Gastroesophageal sphincter (tissue), 4 donors: ENCODE measurements around the gene SNX8. TPM values are rescaled to one million over a fixed set of nuclear protein-coding genes. Genes with fewer than 3 reads are reported as not detected.

Experiments
- ATAC-seq: fragments of 150-250 bp; one replicate; pipeline ENCODE4 v1.9.1; 2016; ENCODE audit warnings: mild to moderate bottlenecking, moderate library complexity
- H3K27ac ChIP-seq, 4 donors: fragments of 200-600 bp; sonication (generic) in 3 of 4; 1 replicate in 3 of 4; 2 replicates in 1 of 4; pipeline ENCODE4 v1.5.1; 2016 to 2019
- H3K27me3 ChIP-seq: fragments of 200-600 bp; sonication (generic); one replicate; pipeline ENCODE4 v1.5.1; 2019
- H3K36me3 ChIP-seq, 2 donors: fragments of 200-600 bp; sonication (generic); one replicate each; pipeline ENCODE4 v1.5.1; 2019; ENCODE audit warnings: control low read depth in 1 of 2
- H3K4me1 ChIP-seq, 3 donors: fragments of 200-600 bp; sonication (generic); 1 replicate in 2 of 3; 2 replicates in 1 of 3; pipeline ENCODE4 v1.5.1; 2016 to 2019; ENCODE audit warnings: control low read depth in 2 of 3
- H3K4me3 ChIP-seq, 2 donors: fragments of 200-600 bp; sonication (generic); one replicate each; pipeline ENCODE4 v1.5.1; 2019; ENCODE audit warnings: mild to moderate bottlenecking in 1 of 2, moderate library complexity in 1 of 2
- H3K9me3 ChIP-seq, 3 donors: fragments of 200-600 bp; sonication (generic); one replicate each; pipeline ENCODE4 v1.5.1; 2017 to 2019; ENCODE audit warnings: control low read depth in 2 of 3
- EP300 ChIP-seq: sonication (generic); formaldehyde crosslinking; IDR thresholded peaks from one replicate; pipeline ENCODE4 v1.6.1; 2017; ENCODE audit warnings: antibody characterized with exemption, mild to moderate bottlenecking
- POLR2A ChIP-seq, 2 donors: fragments of 450-650 bp; IDR thresholded peaks; one replicate each; pipeline ENCODE4 v1.6.1; 2017; ENCODE audit warnings: antibody characterized with exemption in 2 of 2, mild to moderate bottlenecking in 2 of 2, moderate library complexity in 1 of 2
- POLR2AphosphoS5 ChIP-seq: sonication (generic); formaldehyde crosslinking; IDR thresholded peaks from one replicate; pipeline ENCODE4 v1.6.1; 2017; ENCODE audit warnings: antibody characterized with exemption
- WGBS, 2 donors: methylation state at CpG; one replicate each; pipeline ENCODE4 v1.1.5; 2018; ENCODE audit warnings: low coverage in 1 of 2; 5-methylcytosine and 5-hydroxymethylcytosine counted together
- total RNA-seq, 4 donors: library from RNA; depleted of rRNA; stranded (reverse); fragments of >200 nt; gene quantifications; one replicate each; pipeline ENCODE4 v1.1.0, GENCODE V29; 2016
- TF ChIP-seq, protein P1 (sequence below), 4 experiments: fragments of 200-600 bp in 2 of 4; fragments of 450-650 bp in 2 of 4; sonication (generic) in 1 of 4; IDR thresholded peaks; one replicate each; pipeline ENCODE4 v1.5.1; 2017 to 2019; ENCODE audit warnings: antibody characterized with exemption in 4 of 4, mild to moderate bottlenecking in 2 of 4, moderate library complexity in 2 of 4

Gene SNX8
- total RNA-seq, 4 donors from 2014 or later, result 8.7 to 17.8 (median 9.8) TPM

DNA sequence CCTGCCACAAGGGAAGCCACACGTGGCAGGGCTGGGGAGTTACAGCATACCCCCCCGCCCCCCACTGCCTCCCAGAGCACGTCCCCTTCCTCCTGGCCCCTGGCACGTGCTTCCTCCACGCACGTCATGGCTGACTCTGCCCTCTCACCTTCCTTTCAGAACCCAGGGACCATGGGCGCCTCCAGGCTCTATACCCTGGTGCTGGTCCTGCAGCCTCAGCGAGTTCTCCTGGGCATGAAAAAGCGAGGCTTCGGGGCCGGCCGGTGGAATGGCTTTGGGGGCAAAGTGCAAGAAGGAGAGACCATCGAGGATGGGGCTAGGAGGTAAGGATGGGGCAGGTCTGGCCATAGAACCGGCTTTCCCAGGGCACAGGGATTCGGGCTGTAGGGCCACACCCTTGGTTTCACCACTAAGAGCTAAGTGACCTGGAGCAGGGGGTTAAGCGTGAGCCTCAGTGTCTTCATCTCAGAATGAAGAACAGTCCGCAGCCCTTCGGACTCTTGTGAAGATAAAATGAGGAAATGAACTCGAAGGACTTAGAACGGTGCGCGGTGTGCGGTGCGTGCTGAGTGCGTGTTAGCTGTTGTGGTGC is 69.7 kb downstream of the SNX8 start:
- Histone ChIP-seq H3K36me3 (peaks cover 0 to 17% of the 10 kb centered on the region in 2 donors), H3K9me3 (no peaks in the 10 kb centered on the region), H3K4me1 (peaks cover 0 to 43% (median 14%) of the 10 kb centered on the region in 3 donors), H3K27ac (no peak overlapping the region), H3K4me3 (no peak overlapping the region), H3K27me3 (no peaks in the 10 kb centered on the region)
- WGBS, 2 donors, result 86% methylated on average over 11 of the region's 25 CpGs; no CpG with 5 or more reads in 1 of the 2 donors
- no peak for ATAC-seq
- no peak for TF ChIP-seq POLR2A (IDR thresholded peaks at IDR 0.05)
- no peak for TF ChIP-seq POLR2AphosphoS5
- TF ChIP-seq, protein P1, sequence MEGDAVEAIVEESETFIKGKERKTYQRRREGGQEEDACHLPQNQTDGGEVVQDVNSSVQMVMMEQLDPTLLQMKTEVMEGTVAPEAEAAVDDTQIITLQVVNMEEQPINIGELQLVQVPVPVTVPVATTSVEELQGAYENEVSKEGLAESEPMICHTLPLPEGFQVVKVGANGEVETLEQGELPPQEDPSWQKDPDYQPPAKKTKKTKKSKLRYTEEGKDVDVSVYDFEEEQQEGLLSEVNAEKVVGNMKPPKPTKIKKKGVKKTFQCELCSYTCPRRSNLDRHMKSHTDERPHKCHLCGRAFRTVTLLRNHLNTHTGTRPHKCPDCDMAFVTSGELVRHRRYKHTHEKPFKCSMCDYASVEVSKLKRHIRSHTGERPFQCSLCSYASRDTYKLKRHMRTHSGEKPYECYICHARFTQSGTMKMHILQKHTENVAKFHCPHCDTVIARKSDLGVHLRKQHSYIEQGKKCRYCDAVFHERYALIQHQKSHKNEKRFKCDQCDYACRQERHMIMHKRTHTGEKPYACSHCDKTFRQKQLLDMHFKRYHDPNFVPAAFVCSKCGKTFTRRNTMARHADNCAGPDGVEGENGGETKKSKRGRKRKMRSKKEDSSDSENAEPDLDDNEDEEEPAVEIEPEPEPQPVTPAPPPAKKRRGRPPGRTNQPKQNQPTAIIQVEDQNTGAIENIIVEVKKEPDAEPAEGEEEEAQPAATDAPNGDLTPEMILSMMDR (IDR thresholded peaks at IDR 0.05), result no peak

DNA sequence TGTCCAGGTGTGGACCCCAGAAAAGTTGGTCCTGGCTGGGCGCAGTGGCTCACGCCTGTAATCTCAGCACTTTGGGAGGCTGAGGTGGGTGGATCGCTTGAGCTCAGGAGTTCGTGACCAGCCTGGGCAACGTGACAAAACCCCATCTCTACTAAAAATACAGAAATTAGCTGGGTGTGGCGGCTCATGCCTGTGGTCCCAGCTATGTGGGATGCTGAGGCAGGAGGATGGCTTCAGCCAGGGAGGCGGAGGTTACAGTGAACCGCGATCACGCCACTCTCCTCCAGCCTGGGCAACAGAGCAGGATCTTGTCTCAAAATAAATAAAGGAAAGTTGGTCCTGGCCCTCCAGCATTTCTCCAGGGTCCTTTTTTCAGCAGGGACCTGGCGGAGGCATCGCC is 70.8 kb downstream of the SNX8 start:
- Histone ChIP-seq H3K36me3 (peaks cover 0 to 27% of the 10 kb centered on the region in 2 donors), H3K9me3 (no peaks in the 10 kb centered on the region), H3K27me3 (no peaks in the 10 kb centered on the region), H3K4me1 (peaks cover 0 to 34% (median 14%) of the 10 kb centered on the region in 3 donors), H3K27ac (no peak overlapping the region), H3K4me3 (no peak overlapping the region)
- no peak for ATAC-seq
- WGBS, 2 donors, result 93 to 100% methylated on average over 1 to 2 of the region's 12 CpGs
- no peak for TF ChIP-seq EP300
- TF ChIP-seq POLR2A (IDR thresholded peaks at IDR 0.05), result no peak
- TF ChIP-seq, protein P1 (IDR thresholded peaks at IDR 0.05), result no peak
- TF ChIP-seq POLR2AphosphoS5, result no peak

- H3K27ac ChIP-seq, result peak overlapping the region in 3 of 4 donors; percentile 60 to 79 (median 75)
Measured at GRCh38 chr7:2242541-2243429, 71.5 kb downstream of the SNX8 start.

DNA sequence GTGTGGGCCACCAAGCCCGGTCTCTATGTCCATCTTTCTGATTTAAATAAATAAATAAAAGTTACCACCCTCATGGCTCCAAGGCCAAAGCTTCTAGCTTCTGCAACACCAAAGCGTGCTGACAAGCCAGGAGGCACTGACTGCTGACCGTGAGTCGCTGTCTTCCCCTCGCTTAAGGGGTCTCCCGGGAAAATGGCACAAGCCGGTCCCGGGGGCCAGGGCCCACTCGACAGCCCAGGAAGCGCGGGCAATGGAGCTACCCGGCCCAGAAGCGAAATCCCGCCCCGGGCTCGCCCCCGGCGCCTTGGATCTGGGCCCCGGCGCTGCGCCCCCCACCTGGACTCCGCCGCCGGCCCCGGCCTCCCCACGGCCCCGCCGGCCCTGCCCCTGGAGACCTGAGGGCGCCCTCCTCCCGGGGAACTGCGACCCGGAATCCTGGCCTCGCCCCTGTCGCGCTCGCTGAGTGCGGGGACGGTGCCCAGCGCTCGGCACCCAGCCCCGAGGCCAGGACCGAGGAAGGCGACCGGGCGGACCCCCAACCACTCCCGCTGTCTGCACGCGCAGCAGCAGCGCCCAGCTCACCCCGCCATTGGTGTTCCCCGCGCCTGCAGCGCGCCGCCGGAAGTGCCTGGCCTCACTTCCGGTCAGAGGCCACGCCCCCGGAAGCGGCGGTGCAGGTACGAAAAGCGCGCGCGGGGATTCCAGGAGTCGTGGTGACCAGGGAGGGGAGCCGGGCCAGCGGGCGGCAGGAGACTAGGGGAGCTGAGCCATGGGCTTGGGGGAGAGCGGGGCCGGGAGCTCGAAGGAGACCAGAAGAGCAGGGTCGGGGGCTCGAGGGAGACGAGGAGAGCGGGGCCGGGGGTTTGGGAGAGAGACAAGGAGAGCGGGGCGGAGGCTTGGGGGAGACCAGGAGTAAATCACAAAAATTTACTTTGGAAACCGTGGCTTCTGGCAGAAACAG is 72.4 kb downstream of the SNX8 start, which contains the start of the genes MRM2 and NUDT1:
Gene MRM2, minus strand, starts transcription at position 626 of the 961 bp plus-strand sequence. Its CDS starts 36 bp downstream, at position 590.
Gene NUDT1, plus strand, starts transcription at position 647 of the 961 bp plus-strand sequence. CDS start 2,349 bp downstream, outside the sequence.
- ATAC-seq, result peak; percentile 87
- TF ChIP-seq, protein P1 (IDR thresholded peaks at IDR 0.05), result peak in 1 of 4 experiments; percentile 24
- TF ChIP-seq POLR2A (IDR thresholded peaks at IDR 0.05) (peak; percentile 42 to 46), POLR2AphosphoS5 (peak; percentile 68), EP300 (no peak)
- Histone ChIP-seq H3K4me3 (peak within 1 kb of the TSS; percentile 92 to 100), H3K9me3 (no peaks in the 10 kb centered on the region), H3K4me1 (peaks cover 0 to 33% (median 14%) of the 10 kb centered on the region in 3 donors), H3K27me3 (no peaks in the 10 kb centered on the region), H3K36me3 (peaks cover 0 to 43% of the 10 kb centered on the region in 2 donors), H3K27ac (peak within 1 kb of the TSS; percentile 17 to 79 (median 68))
- 0% methylated on average over 1 to 3 of the region's 81 CpGs for WGBS, 2 donors

More at GRCh38 chr7:2242541-2243429, 71.5 kb downstream of the SNX8 start:
- H3K4me3 ChIP-seq, result peak overlapping the region; percentile 92 to 100
- peaks cover 0 to 33% (median 14%) of the 10 kb centered on the region in 3 donors for H3K4me1 ChIP-seq
- no peaks in the 10 kb centered on the region for H3K27me3 ChIP-seq
- peaks cover 0 to 34% of the 10 kb centered on the region in 2 donors for H3K36me3 ChIP-seq
- WGBS, 2 donors, result 7 to 23% methylated on average over 4 to 13 of the region's 21 CpGs
- TF ChIP-seq POLR2A (IDR thresholded peaks at IDR 0.05) (no peak), POLR2AphosphoS5 (no peak), EP300 (no peak)
- TF ChIP-seq, protein P1 (IDR thresholded peaks at IDR 0.05), result peak in 1 of 4 experiments; percentile 9
- H3K9me3 ChIP-seq, result no peaks in the 10 kb centered on the region
- ATAC-seq, result no peak
